Measurements from ENCODE around the gene TRDMT1.
"Not testable (repeated sequence)": the region's sequence is repeated elsewhere in the genome, so short reads cannot be mapped to it uniquely, and the experiment has no call there.

Gene TRDMT1

GRCh38 chr10:17141504-17142229 lies 59.8 kb downstream of the TRDMT1 start:
- DNase-seq (ENCODE audit: low read depth in 1 of 2, low spot score in 1 of 2), result no peak

DNA sequence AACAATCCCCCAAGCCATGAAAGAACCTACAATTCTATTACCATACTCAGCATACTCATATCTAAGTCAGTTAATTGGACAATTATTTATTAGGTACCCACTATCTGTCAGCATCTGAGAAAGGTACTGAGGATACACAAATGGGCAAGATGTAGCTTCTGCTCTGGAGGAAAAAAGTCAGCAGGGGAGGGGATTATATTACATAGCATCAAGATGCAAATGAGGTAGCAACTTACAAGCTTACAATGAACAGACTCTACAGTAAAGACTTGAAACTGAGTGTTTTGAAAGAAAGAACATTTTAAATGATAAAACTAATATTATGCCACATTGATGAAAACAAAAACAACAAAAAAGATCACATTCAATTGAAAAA lies 61.1 kb downstream of the TRDMT1 start:
- DNase-seq (ENCODE audit: low read depth in 1 of 2, low spot score in 1 of 2), result no peak

DNA sequence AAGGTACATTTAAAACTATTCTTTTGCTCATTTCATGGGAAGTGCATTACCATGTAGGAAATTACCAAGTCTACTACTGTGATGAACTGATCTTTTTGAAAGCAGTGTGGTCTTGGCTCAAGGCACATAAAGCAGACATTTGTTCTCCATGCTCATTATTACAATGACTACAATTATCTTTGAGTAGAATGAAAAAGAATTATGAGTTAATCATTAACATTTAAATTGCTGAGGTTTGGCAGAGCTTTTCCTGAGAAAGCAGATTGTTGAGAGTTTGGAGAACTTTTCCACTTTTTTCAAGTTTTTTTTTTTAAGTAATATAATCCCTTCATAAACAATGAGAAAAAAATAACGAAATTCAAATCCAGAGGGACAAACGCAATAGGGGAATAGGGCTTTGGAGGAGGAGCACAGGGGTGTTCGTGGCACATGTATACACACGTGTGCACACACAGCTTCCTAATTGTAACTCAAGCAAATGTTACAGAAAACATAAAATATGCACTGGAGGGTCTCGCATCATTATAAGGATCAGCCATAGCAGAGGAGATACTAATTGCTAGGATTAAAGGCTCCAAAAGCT lies 62.9 kb downstream of the TRDMT1 start:
- DNase-seq (ENCODE audit: low read depth in 1 of 2, low spot score in 1 of 2), result no peak

- DNase-seq (ENCODE audit: low read depth in 1 of 2, low spot score in 1 of 2), result no peak
Measured at GRCh38 chr10:17134737-17135260, 66.7 kb downstream of the TRDMT1 start.

GRCh38 chr10:17134282-17134681 lies 67.2 kb downstream of the TRDMT1 start:
- no peak for DNase-seq (ENCODE audit: low read depth in 1 of 2, low spot score in 1 of 2)

- DNase-seq (ENCODE audit: low read depth in 1 of 2, low spot score in 1 of 2), result no peak
Measured at GRCh38 chr10:17129741-17130140, 71.7 kb downstream of the TRDMT1 start, which contains the start of gene CUBN. Gene CUBN, minus strand, starts transcription at chr10:17129811. Its CDS starts 46 bp downstream, at chr10:17129765.

- DNase-seq (ENCODE audit: low read depth in 1 of 2, low spot score in 1 of 2), result no peak
Measured at GRCh38 chr10:17128261-17128660, 73.2 kb downstream of the TRDMT1 start.

- DNase-seq (ENCODE audit: low read depth in 1 of 2, low spot score in 1 of 2), result no peak
Measured at GRCh38 chr10:17126327-17126726, 75.1 kb downstream of the TRDMT1 start.

DNA sequence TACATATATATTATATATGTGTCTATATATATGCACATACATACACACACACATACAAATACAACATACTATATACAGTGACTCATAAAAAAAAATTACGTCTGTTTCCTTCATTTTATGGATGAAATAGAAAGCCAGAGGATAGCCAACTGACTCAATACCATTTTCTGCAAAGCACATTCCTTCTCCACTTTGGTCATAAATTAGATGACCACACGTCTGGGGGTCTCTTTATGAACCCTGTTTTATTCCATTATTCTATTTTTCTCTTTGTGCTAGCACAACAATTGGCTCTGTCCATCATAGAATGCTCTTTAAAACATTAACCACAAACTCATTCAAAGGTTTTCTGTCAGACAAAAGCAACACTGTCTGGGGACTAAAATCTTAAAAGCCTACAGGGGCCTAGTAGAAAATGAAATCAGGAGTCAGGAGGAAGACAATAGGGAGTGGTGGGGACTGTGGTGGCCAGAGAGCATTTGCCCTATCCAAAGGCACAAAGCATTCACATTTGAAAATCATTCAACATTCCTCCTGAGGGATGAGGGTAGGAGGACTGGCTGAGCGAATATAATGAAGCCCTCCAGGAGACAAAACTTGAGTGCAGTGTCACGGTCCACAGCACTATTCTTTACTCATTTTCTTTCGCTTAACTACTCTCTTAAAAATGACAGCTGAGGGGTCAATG lies 76.1 kb downstream of the TRDMT1 start:
- no peak for DNase-seq (ENCODE audit: low read depth in 1 of 2, low spot score in 1 of 2)

GRCh38 chr10:17123961-17124360 lies 77.5 kb downstream of the TRDMT1 start:
- no peak for DNase-seq (ENCODE audit: low read depth in 1 of 2, low spot score in 1 of 2)

- no peak for DNase-seq (ENCODE audit: low read depth in 1 of 2, low spot score in 1 of 2)
Measured at GRCh38 chr10:17122726-17123661, 78.5 kb downstream of the TRDMT1 start.

- no peak for DNase-seq (ENCODE audit: low read depth in 1 of 2, low spot score in 1 of 2)
Measured at GRCh38 chr10:17122052-17122451, 79.4 kb downstream of the TRDMT1 start.

DNA sequence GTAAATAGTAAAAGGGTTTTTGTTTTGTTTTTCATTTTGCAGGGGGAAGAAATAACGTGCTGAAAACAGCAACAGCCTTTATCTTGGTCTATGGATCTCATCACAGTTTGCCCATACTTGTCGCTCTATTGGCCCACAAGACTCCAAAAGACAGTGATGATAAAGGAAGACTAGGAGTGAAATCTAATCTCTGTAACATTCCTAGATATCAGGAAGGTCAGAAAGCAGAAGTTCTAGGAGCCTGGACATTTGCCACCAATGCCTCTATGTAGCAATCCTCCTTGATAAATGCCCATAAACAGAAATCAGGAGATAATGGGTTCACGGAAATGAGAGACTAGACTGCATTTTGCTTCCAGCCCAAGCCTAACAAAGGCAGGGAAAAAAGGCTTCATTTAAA lies 80.8 kb downstream of the TRDMT1 start:
- no peak for DNase-seq (ENCODE audit: low read depth in 1 of 2, low spot score in 1 of 2)

GRCh38 chr10:17119845-17120244 lies 81.6 kb downstream of the TRDMT1 start:
- no peak for DNase-seq (ENCODE audit: low read depth in 1 of 2, low spot score in 1 of 2)

DNA sequence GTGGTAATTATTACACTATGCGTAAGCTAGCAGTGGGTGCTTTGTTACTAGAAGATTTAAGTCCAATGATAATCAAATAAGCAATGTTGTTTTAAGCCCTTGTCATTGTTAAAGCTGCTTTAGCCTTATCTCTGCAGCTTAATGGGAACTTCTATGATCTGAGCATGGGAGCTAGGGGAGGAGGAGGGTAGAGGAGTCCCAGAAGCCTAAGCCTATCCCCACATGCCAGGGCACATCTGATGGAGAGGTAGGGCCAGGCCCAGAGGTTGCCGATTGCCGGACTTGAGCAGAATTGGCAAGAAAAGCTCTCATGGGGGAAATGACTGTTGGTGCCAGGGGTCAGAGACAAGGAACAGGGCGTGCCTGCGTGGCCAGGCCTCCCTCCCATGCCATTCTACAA lies 85.3 kb downstream of the TRDMT1 start:
- DNase-seq (ENCODE audit: low read depth in 1 of 2, low spot score in 1 of 2), result no peak

DNA sequence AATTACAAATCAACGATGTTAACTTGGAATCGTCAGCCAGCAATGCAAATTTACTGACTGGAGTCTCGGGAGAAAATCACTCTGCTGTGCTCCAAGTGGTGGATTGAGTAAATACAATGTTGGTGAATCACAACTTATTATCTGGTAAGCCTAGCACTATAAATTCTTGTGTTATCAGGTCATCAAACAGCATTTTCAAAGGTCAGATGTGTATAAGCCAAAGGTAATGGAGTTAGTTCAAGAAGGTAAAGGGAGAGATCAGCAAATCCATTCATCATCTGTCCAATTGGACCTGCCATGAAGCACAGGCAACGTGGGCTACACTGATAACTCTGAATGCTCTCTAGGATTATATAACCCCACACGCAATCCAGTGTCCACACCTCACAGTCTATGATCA lies 85.8 kb downstream of the TRDMT1 start:
- DNase-seq (ENCODE audit: low read depth in 1 of 2, low spot score in 1 of 2), result no peak

- DNase-seq (ENCODE audit: low read depth in 1 of 2, low spot score in 1 of 2), result not testable (repeated sequence)
Measured at GRCh38 chr10:17114878-17115444, 86.5 kb downstream of the TRDMT1 start.

- no peak for DNase-seq (ENCODE audit: low read depth in 1 of 2, low spot score in 1 of 2)
Measured at GRCh38 chr10:17113889-17114540, 87.5 kb downstream of the TRDMT1 start.

GRCh38 chr10:17113346-17113745 lies 88.1 kb downstream of the TRDMT1 start:
- DNase-seq (ENCODE audit: low read depth in 1 of 2, low spot score in 1 of 2), result no peak

- DNase-seq (ENCODE audit: low read depth in 1 of 2, low spot score in 1 of 2), result no peak
Measured at GRCh38 chr10:17112566-17112965, 88.9 kb downstream of the TRDMT1 start.

Measured in activated CD4-positive, alpha-beta T cell treated with anti-CD3 and anti-CD28 coated beads, Interleukin-2, amount 50 U/mL, for 24 hours (primary cell).